ENCODE results near the gene KCNMB2. TPM values are rescaled to one million over a fixed set of nuclear protein-coding genes. Genes with fewer than 3 reads are reported as not detected.

Gene KCNMB2
- total RNA-seq, 1 donor from 2014 or later = 1.2 TPM

- Histone ChIP-seq H3K27ac (no peak overlapping the region), H3K4me3 (no peak overlapping the region), H3K36me3 (no peaks in the 10 kb centered on the region), H3K9me3 (no peaks in the 10 kb centered on the region), H3K27me3 (no peaks in the 10 kb centered on the region), H3K4me1 (no peaks in the 10 kb centered on the region)
- ATAC-seq (no peak), DNase-seq (no peak)
- no peak for TF ChIP-seq CTCF (IDR thresholded peaks at IDR 0.05)
- intact Hi-C loops (cut with DNase I) = no loop called here
These were observed 287.5 kb downstream of the KCNMB2 start for GRCh38 chr3:178823591-178824246.

- Histone ChIP-seq H3K4me3 (no peak overlapping the region), H3K27me3 (no peaks in the 10 kb centered on the region), H3K4me1 (no peaks in the 10 kb centered on the region), H3K27ac (no peak overlapping the region), H3K36me3 (no peaks in the 10 kb centered on the region), H3K9me3 (no peaks in the 10 kb centered on the region)
- TF ChIP-seq CTCF (IDR thresholded peaks at IDR 0.05) = no peak
- DNase-seq (no peak), ATAC-seq (no peak)
- intact Hi-C loops (cut with DNase I) = no loop called here
These were observed 290.3 kb downstream of the KCNMB2 start for GRCh38 chr3:178826435-178827123.

GRCh38 chr3:178827285-178827856 lies 291.1 kb downstream of the KCNMB2 start:
- Histone ChIP-seq H3K27ac (no peak overlapping the region), H3K4me3 (no peak overlapping the region), H3K36me3 (no peaks in the 10 kb centered on the region), H3K9me3 (no peaks in the 10 kb centered on the region), H3K4me1 (no peaks in the 10 kb centered on the region), H3K27me3 (no peaks in the 10 kb centered on the region)
- no peak for ATAC-seq
- intact Hi-C loops (cut with DNase I) = no loop called here
- TF ChIP-seq CTCF (IDR thresholded peaks at IDR 0.05) = no peak
- no peak for DNase-seq

GRCh38 chr3:178833695-178834094 lies 297.5 kb downstream of the KCNMB2 start:
- DNase-seq (no peak), ATAC-seq (no peak)
- Histone ChIP-seq H3K27me3 (no peaks in the 10 kb centered on the region), H3K4me3 (no peak overlapping the region), H3K27ac (no peak overlapping the region), H3K4me1 (no peaks in the 10 kb centered on the region), H3K9me3 (no peaks in the 10 kb centered on the region), H3K36me3 (no peaks in the 10 kb centered on the region)
- no peak for TF ChIP-seq CTCF (IDR thresholded peaks at IDR 0.05)
- intact Hi-C loops (cut with DNase I) = no loop called here

GRCh38 chr3:178835033-178835432 lies 298.8 kb downstream of the KCNMB2 start:
- no peak for TF ChIP-seq CTCF (IDR thresholded peaks at IDR 0.05)
- no peak for ATAC-seq
- no peak for DNase-seq

More at GRCh38 chr3:178835033-178835432, 298.8 kb downstream of the KCNMB2 start:
- H3K4me1 ChIP-seq = no peaks in the 10 kb centered on the region
- no peaks in the 10 kb centered on the region for H3K27me3 ChIP-seq
- no peaks in the 10 kb centered on the region for H3K36me3 ChIP-seq
- no peak overlapping the region for H3K4me3 ChIP-seq
- intact Hi-C loops (cut with DNase I) = no loop called here
- no peaks in the 10 kb centered on the region for H3K9me3 ChIP-seq
- no peak overlapping the region for H3K27ac ChIP-seq

Data from upper lobe of right lung (tissue), 1 donor.